HG03108 (cell line): ENCODE data around the gene LHX2.

Source experiments
- ATAC-seq: cut with Tn5 transposase; IDR thresholded peaks from one replicate; pipeline ENCODE4 v1.9.1; 2021; ENCODE audit warnings: moderate library complexity; ENCODE audit not compliant: unreplicated experiment

Gene LHX2

DNA sequence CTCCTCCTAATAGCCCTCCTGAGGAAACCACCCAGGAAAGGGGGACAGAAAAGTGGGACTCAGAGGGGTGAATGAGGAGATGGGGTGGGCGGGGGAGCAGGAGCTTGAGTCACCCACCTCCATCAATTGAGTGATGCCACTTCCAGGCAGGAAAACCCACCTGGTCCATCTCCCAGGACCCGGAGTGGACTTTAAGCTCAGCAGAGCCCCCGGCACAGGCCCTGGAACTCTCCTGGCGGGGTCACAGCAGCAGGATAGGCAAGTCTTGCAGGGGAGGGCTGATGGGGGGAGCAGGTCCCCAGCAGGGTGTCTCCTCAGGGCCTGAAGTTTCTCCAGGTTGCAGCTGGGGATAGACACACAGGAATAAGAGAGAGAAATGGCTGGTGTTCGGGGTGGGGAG, 40.8 kb downstream of the LHX2 start:
- no peak for ATAC-seq

DNA sequence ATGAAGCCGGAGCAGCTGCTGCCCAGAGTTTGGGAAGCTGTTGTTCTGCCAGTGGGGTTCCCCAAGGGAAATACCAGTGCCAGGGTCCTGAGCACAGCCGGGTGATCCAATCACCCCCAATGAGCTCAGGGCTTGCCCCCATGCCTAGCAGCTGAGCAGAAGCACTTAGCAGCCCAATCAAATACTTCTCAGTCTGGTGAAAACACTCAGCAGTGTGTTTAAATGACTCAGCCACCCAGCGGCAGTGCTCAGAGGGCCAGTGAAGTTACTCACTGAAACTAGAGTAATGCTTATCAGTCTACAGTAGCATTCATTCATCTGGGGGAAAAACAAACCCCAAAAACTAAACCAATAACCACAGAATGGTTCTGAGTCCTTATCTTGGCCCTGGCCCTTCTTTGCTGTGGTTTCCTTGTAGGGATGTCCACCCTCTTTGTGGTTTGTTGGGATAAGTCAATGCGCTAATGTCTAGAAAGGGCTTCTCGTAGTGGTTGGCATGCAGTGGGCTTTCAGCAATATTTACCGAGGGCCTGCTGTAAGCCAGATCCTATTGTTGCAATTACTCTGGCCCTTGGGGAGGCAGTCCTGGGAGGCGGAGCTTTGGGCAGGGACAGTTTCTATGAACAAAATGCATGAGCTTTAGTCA, 43.1 kb downstream of the LHX2 start:
- peak; percentile 95 for ATAC-seq

DNA sequence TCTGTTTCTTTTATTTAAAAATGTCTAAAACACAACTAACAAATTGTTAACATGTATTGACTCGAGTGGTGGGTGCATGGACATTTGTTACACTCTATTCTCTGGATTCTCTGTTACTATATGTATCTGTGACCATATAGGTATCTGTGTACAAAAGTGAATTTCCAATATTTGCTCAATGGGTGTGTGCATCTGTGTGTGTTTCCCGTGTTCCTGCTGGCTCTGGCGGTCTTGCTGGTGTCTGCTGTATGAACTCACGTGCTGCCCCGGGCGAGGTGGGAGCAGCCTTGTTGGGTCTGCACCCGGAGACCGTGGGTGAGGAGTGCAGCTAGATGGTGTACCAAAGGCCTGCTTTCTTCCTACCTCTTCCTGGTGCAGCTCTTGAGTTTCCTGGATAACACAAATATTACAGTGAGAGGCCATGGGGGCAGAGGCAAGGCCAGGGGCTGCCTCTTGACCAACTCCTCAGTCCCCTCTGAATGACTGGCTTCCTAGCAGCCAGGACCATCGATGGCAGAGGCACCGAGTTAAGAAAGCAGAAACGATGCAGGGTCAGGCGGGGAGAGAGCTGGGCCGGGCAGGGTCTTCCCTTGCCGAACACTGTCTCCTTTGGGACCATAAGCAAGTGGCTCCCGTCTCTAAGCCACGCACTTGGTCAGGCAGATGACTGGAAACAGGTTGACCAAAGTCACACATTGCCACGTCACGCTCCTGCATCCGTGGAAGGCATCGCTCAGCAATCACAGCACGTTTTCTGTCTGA, 49.5 kb downstream of the LHX2 start:
- no peak for ATAC-seq

DNA sequence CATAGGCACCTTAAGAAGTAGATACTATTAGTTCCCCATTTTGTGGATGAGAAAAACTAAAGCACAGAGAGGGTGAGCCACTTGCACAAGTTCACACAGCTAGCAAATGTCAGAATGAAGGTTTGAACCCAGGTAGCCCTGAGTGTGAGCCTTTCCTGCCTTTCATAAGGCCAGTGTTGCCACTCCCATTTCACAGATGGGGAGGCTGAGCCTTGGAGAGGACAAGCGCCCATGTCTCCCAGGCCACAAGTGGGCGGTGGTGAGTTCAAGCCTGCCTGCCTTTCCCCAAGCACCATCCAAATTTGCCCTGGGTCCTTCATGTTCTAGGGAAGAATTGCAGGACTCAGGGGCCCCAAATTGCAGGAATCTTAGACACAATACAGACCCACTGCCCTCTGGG, 50.6 kb downstream of the LHX2 start:
- no peak for ATAC-seq

DNA sequence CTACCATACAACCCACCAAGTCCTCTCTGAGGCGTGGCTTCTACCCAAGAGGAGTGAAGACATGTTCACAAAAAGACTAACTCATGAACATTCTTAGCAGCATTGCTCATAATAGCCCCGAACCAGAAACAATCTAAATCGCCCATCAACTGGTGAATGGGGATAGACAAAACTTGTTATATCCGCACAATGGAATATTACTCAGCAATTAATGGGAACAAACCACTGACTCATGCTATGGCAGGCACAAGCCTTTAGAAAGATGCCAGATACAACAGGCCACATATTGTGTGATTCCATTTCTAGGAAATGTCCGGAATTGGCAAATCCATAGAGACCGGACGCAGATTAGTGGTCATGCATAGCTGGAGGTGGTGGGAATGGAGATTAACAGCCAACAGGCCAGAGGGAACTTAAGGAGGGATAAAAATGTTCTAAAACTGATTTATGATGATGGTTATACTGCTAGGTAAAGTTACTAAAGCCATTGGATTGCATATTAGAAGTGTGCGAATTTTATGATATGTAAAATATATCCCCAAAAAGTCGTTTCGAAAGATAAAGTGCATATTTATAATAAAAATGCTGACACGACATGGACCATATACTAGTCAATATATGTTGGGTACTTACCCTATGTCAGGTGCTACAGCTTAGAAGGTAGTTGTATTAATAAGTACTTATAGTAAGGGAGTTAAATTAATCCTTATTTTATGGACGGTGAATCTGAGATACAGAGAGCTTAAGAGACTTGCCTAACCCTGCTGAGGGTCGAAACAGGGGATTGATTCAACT, 55.4 kb downstream of the LHX2 start:
- no peak for ATAC-seq

DNA sequence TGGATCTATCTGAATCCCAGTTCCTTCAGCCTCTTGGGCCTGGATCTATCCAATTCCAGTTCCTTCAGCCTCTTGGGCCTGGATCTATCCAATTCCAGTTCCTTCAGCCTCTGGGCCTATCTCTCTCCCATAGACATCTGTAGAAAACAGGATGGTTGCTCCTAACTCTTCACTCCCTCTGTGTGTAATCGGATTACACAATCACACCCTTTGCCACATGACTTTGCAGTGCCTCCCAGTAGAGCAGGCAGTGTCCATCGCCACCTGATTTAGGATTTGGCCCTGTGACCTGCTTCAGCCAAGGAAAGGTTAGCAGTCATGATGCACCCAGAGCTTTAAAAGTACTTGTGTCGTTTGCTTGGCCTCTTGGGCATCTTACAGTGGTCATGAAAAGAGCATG, 56.7 kb downstream of the LHX2 start:
- ATAC-seq: no peak

DNA sequence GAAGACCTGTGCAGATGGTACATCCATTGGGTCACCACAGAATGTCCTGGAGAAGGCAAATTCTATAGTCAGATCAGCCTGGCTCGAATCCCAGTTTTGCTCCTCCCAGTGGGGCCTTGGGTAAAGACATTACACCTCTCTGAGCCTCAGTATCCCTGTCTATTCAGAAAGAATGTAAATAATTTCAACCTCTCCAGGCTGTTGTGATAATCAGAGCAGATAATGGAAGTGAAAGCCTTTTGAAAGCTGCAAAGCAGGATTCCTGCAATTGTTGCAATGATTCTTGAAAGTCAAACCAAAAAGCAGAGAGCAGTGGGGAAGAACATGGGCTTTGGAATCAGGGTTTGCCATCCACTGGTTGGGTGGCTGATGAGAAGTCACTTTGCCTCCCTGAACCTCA, 63.2 kb downstream of the LHX2 start:
- ATAC-seq: no peak

DNA sequence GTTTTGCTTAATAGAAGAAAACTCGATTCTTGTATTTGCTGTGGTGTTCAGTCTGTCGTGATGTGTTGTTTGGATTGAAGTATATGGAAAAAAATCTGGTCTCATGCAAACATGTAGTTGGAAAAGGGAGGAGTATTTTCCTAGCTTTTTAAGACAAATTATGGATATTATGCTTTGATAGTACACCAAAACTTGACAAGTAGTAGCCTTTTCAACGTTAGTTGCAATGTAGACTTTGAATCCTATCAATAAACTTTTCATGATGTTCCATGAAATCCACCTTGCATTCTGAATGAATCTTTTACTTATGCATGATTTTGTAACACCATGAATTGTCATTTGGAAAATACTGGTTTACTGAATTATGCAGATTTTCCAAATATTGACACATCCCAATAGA, 64.2 kb downstream of the LHX2 start:
- no peak for ATAC-seq

DNA sequence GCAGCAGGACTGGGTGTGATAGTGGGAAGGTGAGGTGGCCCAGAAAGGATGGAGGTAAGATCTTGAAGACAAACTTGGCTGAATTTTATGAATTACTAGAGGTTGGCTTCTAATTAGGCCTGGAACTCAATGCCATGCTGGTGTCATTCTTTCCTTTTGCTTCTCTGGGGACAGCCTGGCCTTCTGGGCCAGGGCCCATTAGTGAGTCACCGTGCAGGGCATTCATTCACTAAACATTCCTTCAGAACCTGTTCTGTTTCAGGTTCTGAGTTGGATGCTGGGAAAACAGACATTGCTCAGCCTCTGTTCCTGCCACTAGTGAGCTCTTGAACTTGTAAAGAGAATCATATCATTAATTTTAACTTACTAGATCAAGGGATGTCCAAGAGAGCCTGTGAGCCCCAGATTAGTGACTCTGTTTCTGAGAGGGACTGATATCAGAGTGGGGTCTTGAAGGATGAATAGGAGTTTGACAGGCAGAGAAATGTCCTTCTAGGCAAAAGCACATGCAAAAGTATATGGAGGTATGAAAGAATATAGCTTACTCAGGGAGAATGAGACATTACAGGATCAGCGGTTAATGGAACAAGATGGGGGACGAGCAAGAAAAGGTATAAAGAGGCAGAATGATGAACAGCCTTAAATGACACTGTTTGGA, 66.5 kb downstream of the LHX2 start:
- ATAC-seq: no peak

DNA sequence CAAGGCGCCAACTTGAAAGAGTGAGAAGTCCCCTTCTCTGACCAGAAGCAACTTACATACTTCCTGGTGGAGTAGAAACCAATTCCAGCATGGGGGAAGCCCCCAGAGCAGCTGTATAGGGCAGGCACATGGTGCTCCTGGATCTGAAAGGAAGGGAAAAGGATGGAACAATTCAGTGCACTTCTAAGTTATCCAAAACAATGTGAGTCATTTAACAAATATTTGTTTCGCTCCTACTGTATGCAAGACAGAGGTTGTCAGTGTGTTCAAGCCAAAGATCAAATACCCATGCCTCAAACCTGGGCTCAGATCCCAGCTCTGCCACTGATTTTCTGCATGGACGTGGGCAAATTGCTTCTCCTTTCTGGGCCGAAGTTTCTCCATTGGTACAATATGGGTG, 67.1 kb downstream of the LHX2 start:
- no peak for ATAC-seq

DNA sequence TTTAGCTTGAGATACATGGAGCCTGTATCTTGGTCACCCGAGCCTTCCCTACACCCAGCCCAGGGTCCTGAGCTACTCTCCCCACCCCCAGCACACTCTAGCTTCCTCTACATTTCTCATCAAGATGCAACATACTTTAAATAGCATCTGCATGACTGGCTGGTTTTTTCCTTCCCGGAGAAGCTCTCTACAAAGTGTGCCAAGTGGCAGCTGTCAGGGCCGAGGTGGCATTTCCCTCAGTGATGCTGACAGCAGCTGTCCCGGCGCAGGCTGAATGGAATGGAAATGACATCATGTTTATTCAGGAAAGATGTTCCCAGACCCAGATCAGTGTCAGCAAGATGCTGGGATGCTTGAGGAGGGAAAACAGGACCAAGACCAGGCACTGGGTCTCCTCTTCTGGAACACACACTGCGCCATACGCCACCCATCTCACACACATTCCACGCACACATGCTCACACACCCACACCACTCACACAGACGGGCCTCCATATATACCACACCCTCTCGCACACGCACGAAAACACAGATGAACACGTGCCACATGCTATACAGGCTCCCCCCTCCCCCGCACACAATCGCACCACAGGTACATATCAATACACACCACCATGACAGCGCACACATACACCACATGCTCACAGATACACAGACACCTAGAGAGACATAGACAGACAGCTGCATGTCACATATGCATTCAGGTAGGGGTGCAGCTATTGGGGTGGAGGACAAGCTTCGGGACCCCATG, 67.8 kb downstream of the LHX2 start:
- no peak for ATAC-seq

DNA sequence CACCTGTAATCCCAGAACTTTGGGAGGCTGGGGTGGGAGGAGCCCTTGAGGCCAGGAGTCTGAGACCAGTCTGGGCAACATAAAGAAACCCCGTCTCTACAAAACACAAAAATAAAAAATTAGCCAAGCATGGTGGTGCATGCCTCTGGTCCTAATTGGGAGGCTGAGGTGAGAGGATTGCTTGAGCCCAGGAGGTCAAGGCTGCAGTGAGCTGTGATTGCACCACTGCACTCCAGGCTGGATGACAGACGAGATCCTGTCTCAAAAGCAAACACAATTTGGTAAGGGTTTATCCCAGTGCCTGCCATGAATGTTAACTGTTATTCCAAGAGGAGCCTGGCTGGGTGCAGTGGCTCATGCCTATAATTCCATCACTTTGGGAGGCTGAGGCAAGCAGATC, 71.1 kb downstream of the LHX2 start:
- ATAC-seq: no peak
